Eye (tissue), 1 donor: ENCODE measurements around the gene PLD6.

Experiments
- DNase-seq: peaks from one replicate; pipeline ENCODE4 v3.0.0-alpha.2; 2015

Gene PLD6

GRCh38 chr17:17152385-17152784, 53.7 kb downstream of the PLD6 start:
- DNase-seq = no peak

- DNase-seq = no peak
Measured at GRCh38 chr17:17151962-17152361, 54.2 kb downstream of the PLD6 start.

DNA sequence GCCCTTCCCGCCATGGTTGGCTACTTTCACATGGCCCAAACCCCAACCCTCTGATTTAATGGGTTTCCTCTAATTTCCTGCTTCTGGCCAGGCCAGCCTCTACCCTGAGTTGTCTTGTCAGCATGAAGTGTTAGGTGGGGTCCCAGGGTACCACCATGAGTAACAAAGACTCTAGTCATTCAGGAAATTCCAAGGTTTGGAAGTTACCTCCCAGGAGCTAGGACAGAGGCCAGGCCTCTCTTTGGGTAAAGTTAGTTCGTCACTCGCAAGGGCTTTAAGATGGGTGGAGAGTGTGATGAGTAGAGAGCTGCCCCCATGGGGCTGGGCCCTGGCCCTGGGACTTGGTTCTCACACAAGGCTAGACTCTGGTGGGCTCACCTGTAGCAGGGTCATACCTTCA, 54.6 kb downstream of the PLD6 start:
- DNase-seq = no peak

GRCh38 chr17:17151055-17151454, 55.1 kb downstream of the PLD6 start:
- no peak for DNase-seq
